HG03521 (cell line): ENCODE data around the gene PRR7.

Source experiments
- ATAC-seq: cut with Tn5 transposase; IDR thresholded peaks from one replicate; pipeline ENCODE4 v1.9.1; 2021; ENCODE audit warnings: mild to moderate bottlenecking, moderate library complexity; ENCODE audit not compliant: unreplicated experiment

Gene PRR7

GRCh38 chr5:177449140-177450061 is 2.8 kb downstream of the PRR7 start:
- ATAC-seq = no peak

DNA sequence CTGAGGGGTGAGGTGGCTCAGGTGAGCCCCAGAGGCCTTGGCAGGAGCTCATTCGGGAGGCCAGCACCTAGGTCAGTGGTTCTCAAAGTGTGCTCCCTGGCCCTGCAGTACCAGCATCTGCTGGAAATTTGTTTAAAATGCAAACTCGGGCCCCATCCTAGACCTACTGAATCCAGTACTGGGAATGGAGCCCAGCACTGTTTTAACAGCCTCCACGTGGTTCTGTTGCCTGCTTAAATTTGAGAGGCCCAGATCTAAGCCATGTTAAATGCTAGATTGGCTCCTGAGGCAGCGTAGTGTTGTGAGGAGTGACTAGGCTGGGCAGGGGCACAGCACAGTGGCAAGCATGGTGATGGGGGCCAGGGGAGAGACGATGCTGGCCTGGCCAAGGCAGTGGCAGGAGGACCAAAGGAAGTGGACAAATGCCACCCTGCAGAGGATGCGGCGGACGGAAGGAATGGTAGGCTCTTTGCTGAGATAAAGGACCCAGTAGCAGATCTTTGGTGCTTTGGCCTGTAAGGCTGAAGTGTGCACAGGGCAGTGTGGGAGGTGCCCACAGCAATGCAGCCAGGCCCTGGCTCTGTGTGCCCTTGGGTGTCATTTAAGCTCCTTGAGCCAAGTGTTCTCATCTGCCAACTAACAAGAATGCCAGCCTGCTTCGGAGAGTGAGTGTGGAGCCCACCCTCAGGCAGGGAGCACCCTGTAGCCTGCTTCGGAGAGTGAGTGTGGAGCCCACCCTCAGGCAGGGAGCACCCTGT is 4.2 kb downstream of the PRR7 start:
- ATAC-seq = no peak

- ATAC-seq = no peak
Measured at GRCh38 chr5:177452688-177453638, 6.3 kb downstream of the PRR7 start.

GRCh38 chr5:177453852-177454396 is 7.3 kb downstream of the PRR7 start:
- no peak for ATAC-seq

- ATAC-seq = peak; percentile 53
Measured at GRCh38 chr5:177454397-177455035, 7.9 kb downstream of the PRR7 start.

DNA sequence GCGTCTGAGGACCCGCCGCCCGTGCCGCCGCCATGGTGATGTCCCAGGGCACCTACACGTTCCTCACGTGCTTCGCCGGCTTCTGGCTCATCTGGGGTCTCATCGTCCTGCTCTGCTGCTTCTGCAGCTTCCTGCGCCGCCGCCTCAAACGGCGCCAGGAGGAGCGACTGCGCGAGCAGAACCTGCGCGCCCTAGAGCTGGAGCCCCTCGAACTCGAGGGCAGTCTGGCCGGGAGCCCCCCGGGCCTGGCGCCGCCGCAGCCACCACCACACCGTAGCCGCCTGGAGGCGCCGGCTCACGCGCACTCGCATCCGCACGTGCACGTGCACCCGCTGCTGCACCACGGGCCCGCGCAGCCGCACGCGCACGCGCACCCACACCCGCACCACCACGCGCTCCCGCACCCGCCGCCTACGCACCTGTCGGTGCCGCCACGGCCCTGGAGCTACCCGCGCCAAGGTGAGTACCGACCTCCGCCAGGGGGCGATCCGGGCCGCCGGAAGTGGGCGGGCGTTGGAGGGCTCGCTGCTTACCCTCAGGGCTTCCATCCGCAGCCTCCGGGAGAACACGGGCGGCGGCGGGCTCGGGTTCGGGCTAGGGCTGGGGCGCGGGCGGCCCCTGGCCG is 8.5 kb downstream of the PRR7 start:
- peak; percentile 42 for ATAC-seq

GRCh38 chr5:177455661-177456590 is 9.3 kb downstream of the PRR7 start:
- ATAC-seq = peak; percentile 0

DNA sequence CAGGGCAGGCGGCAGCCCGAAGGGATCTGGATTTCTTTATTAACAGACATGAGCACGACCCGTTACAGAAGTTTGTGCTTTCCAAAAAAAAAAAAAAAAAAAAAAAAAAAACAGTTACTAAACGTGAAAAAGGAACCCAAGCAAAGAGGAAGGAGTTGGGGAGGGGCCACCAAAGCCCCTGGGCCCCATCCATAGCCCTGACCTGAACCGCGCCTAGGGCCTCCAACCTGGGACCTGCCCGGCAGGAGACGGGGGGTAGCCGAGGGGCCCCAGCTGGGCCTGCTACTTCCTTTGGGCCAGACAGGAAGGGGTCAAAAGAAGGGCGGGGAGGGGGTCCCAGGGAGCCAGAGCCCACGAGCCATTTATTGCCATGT is 10.0 kb downstream of the PRR7 start:
- no peak for ATAC-seq

DNA sequence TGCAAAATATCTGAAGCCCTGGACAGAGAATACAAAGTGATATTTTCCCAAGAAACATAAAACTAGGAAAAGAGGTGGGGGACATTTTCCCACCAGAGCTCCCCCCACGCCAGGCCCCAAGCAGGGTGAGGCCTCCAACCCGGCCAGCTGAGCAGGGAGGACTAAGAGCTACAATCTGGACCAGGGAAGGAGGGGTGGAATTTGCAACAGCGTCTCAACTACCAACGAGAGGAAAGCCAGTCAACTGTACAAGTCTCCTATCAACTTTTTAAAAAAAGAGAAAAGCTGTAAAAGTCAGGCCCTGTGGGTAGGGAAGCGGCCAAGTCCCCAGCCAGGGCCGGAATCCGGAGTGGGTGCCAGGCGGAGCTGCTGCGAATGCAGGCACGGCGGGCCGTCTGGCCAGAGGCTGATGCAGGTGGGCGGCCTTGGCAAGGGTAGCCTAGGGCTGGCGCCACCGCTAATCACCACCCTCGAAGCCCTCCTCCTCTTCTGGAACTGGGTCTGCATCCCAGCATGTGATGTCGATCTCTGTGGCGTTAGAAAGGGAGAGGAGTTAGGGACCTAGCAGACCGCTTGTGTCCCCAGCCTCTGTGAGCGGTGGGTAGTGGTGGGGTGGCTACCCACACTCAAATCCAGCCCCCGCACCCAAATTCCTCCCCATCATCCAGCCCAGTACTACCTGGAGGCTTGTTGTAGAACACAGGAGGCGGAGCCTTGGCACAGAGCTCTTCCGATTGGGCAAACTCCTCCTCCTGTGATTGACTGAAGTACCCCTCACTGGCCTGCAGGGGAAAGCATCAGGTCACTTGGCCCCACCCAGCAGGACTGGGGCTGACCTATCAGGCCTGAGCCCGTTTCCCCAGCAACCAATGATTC is 10.6 kb downstream of the PRR7 start:
- peak; percentile 41 for ATAC-seq

DNA sequence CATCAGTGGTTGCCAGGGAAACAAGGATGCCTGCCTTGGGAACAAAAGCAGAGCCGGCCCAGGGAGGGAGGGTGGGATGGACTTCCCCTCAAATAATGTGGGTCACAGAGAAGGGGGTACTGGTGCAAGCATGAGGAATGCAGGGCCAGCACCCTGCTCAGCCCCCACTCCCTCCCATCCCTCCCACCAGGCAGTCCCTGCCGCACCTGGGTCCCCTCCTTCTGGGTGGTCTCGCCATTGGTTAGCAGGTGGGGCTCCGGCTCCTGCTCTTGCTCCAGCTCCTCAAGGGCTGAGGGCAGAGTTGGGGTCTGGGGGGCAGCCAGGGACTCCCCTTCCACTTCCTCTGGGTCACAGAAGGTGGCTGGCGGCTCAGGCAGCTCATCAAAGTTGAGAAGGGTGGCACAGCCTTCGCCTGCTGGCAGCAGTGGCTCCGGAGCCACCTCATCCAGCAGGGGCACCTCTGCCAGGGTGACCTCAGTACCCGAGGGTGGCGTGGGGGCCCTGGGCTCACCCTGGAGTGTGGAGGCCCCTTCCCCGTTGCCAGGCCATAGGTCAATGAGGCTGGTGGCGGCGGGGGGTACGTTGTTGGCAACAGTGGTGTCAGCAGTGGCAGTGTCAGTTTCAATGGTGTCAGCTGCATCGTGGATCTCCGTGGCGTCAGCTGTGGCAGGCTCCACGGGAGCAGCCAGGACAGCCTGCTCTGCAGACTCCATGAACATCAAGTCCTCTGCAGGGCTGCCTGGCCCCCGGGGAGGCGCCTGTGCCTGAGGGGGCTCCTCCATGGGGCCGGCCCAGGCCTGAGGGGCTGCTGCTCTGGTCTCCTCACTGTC is 11.5 kb downstream of the PRR7 start:
- ATAC-seq = no peak

DNA sequence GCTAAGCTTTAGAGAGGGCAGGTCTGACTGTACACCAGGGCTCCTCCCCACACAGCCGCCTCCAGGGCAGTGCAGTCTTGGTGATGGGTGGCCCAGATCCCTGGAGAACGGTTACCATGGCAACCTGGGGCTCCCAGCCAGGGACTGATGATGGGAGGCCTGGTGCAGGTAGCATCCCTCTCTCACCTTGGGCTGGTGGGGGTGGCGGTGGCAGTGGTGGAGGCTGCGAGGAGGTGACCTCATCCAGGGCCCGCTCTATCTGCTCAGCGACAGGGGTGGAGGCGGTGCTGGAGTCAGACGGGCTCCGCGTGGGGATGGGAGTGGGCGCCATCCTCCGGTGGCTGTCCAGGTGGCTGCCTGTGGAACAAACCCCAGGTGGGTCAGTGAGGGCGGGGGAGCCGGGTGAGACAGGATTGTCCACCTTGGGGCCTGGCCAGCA is 12.3 kb downstream of the PRR7 start:
- no peak for ATAC-seq

- no peak for ATAC-seq
Measured at GRCh38 chr5:177459357-177459756, 12.7 kb downstream of the PRR7 start.

DNA sequence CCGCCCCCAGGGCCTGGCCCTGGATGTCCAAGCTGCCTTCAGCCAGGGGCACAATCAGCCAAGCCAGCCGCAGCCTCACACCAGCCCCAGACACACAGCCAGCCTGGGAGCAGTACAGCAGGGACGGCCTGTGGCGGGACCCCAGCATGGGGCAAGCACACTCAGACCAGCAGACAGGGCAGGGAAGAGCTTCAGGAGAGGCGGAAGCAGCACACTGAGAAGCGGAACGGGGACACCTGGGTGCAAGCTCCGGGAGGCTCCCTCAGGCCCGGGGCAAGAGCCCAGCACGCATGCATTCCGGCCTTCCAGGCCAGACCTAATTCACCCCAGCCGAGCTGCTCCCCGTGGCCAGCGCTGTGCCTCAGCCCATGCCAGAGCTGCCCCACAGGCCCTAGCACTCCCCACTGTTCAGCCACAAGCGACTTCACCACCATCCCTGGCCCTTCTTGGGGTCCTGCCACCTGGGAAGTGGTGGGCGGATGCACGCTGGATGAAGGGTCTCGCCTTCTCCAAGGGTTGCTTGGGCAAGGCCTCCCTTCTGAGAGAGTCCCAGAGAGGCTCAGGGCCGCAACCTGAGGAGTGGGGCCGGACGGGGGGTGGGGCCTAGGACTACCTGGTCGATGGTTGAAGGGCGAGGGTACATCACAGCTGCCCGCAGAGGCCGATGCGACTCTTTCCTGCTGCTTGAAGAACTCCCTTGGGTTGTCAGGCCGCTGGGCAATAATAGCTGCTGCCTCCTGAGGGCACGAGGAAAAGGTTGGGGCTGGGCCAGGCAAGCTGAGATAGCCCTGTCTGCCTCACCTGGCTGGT is 13.4 kb downstream of the PRR7 start:
- no peak for ATAC-seq

DNA sequence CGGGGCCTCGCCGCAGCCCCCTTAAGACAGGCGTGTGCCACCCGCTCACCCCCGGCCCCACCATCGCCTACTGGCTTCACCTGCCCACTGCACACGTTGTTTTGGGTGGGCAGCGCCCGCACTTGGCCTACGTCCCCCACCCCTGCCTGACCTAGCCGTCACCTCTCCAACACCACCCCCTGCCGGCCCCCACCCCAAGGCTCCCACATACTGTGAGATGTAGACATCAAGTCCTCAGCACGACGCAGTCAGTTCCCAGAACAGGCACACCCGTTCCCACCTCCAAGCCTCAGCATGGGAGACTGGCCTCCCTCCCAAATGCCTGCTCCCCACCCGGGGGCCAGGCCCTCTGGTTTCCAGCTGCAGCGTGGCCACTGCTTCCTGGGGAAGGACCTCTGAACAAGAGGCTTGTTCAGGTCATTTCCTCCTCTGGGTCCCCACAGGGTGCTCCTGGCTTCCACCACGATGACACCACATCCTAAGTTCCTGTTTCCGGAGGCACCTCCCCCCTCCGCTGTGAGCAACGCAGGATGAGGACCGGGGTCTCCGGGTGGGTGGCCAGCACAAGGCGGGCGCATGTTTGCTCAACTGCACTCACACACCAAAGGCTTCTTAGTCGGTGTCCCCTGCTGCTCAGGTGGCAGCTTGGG is 15.5 kb downstream of the PRR7 start:
- no peak for ATAC-seq

DNA sequence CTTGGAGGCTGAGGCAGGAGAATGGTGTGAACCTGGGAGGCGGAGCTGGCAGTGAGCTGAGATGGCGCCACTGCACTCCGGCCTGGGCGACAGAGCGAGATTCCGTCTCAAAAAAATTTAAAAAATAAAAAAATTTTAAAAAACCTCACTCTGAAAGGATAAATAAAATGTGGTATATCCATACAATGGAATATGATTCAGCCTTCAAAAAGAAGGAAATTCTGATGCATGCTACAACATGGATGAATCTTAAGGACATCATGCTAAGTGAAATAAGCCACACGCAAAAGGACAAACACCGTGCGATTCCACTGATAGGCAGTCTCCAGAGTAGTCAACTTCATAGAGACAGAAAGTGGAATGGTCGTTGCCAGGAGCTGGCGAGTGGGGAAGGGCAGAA is 18.4 kb downstream of the PRR7 start:
- no peak for ATAC-seq
